Measurements from ENCODE around the gene KDM2A.

KDM2A gene

DNA sequence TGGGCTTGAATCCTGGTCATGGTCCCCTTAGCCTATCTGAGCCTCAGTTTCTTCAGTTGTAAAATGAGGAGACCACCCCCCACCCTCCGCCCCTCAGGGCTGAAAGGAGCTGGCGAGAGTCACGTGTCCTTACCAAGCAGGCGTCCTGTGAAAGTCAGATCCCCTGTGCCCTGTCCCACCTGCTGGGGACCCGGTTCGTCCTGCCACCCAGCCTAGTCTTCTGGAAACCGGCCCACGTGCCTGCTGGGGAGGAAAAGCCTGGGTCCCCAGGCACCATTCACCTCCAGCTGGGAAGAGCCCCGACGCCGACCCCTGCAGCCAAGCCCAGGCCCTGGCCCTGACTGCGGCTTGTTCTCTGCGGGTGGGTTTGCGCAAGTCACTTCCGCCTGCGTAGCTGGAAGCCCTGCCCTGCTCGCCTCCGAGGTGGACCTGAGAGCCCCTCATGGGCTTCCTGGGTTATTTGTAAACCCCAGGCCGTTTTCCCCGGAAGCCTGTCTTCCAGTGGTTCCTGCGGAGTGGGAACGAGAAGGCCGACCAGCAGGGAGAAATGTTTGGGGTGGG, 183.6 kb downstream of the KDM2A start:
- no peak for DNase-seq (ENCODE audit: low spot score)

DNA sequence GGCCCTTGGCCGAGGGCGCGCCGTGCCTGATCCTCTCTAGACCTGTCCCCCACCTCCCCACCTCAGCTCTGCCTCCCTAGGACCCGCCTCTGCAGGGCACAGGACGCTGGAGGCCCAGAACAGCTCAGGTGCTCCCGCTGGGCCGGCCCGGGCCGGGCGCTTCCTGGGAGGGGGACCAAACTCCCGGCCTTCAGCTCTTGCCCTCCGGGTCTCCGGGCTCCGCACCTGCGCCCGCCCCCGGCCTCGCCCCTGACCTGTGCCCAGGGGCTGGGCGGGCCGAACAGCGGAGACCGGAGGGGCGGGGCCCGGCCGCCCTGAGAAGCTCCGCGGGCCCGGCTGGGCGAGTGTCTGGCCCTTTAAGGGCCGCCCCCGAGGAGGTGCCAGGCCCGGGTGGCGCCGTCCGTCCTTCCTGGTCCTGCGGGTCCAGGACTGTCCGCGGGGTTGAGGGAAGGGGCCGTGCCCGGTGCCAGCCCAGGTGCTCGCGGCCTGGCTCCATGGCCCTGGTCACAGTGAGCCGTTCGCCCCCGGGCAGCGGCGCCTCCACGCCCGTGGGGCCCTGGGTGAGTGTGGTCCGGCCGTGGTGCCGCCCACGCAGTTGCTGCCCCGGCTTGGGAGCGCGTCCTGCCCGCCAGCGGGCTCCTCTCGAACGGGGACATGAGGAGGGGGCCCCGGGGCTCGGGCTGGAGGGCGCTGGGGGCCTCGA, 184.2 kb downstream of the KDM2A start, which contains the start of gene SSH3:
SSH3 (plus strand) TSS at position 399 of the 703 bp plus-strand sequence; CDS start at position 495, 96 bp downstream.
- peak; percentile 42 for DNase-seq (ENCODE audit: low spot score)

- no peak for DNase-seq (ENCODE audit: low spot score)
Observed at GRCh38 chr11:67303835-67304411, 184.9 kb downstream of the KDM2A start.

DNA sequence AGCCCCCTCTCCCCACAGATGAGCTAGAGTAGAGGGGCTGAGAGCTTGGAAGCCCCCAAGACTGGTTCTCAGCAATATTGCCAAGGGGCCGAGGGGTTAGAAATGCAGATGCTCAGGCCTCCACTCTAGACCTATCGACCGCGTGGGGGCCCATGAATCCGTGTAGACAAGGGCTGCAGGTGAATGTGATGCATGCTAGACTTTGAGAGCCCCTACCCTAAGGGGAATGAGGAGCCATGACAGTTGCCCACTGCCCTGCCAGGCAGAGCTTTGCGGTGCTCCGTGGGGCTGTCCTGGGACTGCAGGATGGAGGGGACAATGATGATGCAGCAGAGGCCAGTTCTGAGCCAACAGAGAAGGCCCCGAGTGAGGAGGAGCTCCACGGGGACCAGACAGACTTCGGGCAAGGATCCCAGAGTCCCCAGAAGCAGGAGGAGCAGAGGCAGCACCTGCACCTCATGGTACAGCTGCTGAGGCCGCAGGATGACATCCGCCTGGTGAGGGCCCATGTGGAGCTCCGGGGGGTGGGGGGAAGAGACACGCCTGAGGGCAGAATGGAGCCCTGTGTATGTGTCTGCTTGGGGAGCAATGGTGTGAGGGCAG, 185.5 kb downstream of the KDM2A start:
- DNase-seq (ENCODE audit: low spot score), result no peak

DNA sequence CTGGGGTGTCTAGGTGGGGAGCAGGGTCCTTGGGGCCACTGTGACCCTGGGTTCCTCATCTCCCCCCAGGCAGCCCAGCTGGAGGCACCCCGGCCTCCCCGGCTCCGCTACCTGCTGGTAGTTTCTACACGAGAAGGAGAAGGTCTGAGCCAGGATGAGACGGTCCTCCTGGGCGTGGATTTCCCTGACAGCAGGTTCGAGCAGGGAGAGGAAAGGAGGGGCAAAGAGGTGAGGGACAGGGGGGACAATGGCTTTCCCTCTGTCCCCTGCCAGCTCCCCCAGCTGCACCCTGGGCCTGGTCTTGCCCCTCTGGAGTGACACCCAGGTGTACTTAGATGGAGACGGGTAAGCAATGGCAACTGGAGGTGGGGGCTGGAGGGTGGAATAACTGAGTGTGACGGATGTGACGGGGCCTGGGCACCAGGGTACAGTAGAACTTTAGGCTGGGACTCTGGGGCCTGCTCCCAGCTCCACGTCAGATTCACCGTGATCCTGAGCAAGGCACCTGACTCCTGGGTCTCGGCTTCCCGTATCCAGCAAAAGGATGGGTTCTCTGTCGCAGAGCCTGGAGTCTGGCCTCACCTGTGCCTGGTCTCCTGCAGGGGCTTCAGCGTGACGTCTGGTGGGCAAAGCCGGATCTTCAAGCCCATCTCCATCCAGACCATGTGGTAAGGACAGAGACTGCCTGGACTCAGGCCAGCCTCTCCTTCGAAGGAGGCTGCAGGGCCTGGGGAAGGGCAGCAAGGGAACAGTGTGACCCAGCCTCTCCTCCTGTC, 187.9 kb downstream of the KDM2A start:
- DNase-seq (ENCODE audit: low spot score), result no peak

GRCh38 chr11:67307545-67308001, 188.5 kb downstream of the KDM2A start:
- DNase-seq (ENCODE audit: low spot score), result no peak
